ENCODE results near the gene FCHO1.

The FCHO1 gene

DNA sequence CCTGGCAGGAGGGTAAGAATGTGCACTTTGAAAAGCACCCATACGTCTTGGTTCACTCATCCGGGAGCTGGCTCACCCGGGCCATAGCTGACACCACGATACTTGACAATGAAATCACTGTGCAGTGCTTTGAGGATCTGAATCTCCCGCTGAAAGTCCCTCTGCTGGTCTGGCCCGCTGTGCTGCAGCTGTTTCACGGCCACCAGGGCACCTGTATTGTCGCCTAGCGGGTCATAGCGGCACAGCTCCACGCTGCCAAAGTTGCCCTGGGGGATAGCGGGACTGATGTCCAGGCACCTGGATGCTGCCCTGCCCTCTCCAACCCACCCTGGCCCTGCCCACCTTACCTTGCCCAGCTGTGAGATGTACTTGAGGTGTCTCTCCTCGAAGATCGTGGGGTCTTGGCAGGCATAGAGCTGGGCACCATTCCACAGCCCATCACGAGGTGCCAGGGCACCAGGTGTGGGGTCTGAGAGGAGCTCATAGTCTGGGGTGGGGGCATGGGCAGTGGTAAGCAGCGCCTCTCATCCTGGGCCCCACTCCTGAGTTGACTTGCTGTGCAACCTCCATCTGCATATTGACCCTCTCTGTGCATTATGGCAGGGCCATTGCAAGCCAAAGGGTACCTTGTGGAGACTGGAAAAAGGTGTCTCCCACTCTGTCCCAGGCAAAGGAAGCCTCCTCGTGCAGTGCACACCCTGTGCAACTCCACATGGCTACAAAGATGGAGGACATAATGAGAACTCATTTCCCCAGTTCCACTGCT is 81.3 kb downstream of the FCHO1 start:
- DNase-seq = no peak
- TF ChIP-seq, protein P1, sequence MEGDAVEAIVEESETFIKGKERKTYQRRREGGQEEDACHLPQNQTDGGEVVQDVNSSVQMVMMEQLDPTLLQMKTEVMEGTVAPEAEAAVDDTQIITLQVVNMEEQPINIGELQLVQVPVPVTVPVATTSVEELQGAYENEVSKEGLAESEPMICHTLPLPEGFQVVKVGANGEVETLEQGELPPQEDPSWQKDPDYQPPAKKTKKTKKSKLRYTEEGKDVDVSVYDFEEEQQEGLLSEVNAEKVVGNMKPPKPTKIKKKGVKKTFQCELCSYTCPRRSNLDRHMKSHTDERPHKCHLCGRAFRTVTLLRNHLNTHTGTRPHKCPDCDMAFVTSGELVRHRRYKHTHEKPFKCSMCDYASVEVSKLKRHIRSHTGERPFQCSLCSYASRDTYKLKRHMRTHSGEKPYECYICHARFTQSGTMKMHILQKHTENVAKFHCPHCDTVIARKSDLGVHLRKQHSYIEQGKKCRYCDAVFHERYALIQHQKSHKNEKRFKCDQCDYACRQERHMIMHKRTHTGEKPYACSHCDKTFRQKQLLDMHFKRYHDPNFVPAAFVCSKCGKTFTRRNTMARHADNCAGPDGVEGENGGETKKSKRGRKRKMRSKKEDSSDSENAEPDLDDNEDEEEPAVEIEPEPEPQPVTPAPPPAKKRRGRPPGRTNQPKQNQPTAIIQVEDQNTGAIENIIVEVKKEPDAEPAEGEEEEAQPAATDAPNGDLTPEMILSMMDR (IDR thresholded peaks at IDR 0.05) = no peak
- no peak overlapping the region for H3K4me3 ChIP-seq
- intact Hi-C loops (cut with DNase I; ENCODE audit: low total_unique reads) = no loop called here
- no peaks in the 10 kb centered on the region for H3K9me3 ChIP-seq
- H3K27me3 ChIP-seq = peaks cover 0 to 75% of the 10 kb centered on the region in 2 donors
- peaks cover 0 to 8% (median 0%) of the 10 kb centered on the region in 4 donors for H3K4me1 ChIP-seq
- no peaks in the 10 kb centered on the region for H3K36me3 ChIP-seq
- H3K27ac ChIP-seq = no peak overlapping the region

DNA sequence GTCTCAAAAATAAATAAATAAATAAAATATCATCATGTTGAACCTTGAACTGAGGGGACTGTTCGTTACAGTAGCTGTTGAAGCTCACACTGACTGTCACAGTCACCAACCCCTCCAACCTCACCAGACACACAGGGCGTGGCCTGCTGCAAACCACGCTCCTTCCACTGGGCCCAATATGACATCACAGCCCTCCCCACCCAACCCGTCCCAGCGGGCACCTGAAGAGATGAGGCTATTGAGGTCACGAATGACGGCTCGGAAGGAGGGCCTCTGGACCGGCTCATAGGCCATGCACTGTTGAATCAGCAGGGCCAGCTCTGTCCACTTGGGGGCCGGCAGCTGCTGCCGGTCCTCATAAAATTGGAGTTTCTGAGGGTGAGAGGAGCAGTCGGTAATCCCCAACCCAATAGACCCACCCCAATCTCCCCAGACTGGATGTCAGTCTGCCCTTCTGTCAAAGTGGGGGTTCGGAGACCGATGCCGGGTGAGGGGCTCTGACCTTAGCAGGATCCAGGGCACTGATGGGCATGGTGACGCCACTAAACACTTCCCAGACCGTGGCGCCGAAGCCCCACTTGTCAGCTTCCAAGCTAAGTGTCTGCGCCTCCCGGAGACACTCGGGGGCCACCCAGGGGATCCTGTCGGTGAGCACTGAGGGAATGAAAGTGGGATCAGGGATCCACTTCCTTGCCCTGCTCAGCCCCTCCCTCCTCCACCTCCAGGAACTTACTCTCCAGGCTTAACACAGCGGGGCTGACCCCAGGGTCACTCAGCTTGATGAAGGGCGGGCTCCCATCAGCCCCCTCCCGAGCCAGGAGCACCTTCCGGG is 83.3 kb downstream of the FCHO1 start:
- Histone ChIP-seq H3K27ac (no peak overlapping the region), H3K4me3 (no peak overlapping the region), H3K4me1 (peaks cover 0 to 8% (median 0%) of the 10 kb centered on the region in 4 donors), H3K27me3 (peaks cover 0 to 77% of the 10 kb centered on the region in 2 donors), H3K9me3 (no peaks in the 10 kb centered on the region), H3K36me3 (no peaks in the 10 kb centered on the region)
- DNase-seq = no peak
- intact Hi-C loops (cut with DNase I; ENCODE audit: low total_unique reads) = no loop called here
- TF ChIP-seq, protein P1 (IDR thresholded peaks at IDR 0.05) = no peak

DNA sequence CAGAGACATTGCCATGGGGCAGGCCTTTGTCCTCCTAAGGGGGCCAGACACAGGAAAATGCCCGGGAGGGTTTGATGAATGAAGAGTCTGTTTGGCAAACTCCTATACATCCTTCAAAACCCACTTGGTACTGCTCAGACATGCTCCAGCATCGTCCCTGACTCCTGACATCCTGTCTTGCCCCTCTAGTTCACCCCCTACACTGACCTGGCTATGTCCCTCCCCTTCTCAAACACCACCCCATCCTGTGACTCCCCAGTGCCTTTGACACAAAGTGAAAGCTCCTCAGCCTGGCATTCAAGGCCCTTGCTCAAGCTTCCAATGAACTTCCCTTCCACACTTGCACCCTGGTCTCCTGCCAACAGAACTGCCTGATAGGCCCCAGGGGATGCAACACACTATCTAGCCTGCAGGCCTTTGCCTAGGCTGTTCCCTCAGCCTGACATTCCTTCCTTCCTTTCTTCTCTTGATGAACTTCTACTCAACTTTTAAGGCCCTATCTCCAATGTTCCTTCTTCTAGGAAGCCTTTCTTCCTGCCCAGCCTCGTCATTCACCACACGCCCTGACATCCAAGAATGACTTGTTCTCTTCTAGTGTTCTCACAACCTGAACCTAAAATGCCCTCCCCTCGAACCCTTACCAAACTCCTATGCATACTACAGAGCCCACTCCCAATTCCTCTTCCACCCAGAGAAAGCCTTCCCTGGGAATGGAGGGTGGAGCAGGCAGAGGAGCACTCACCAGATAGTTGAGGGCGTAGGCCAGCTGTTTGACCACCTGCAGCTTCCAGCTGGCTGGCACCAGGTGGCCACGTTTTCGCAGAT is 84.1 kb downstream of the FCHO1 start:
- Histone ChIP-seq H3K4me3 (no peak overlapping the region), H3K36me3 (no peaks in the 10 kb centered on the region), H3K27ac (no peak overlapping the region), H3K9me3 (no peaks in the 10 kb centered on the region), H3K4me1 (peaks cover 0 to 4% (median 0%) of the 10 kb centered on the region in 4 donors), H3K27me3 (peaks cover 0 to 75% of the 10 kb centered on the region in 2 donors)
- intact Hi-C loops (cut with DNase I; ENCODE audit: low total_unique reads) = no loop called here
- TF ChIP-seq, protein P1 (IDR thresholded peaks at IDR 0.05) = no peak
- no peak for DNase-seq

DNA sequence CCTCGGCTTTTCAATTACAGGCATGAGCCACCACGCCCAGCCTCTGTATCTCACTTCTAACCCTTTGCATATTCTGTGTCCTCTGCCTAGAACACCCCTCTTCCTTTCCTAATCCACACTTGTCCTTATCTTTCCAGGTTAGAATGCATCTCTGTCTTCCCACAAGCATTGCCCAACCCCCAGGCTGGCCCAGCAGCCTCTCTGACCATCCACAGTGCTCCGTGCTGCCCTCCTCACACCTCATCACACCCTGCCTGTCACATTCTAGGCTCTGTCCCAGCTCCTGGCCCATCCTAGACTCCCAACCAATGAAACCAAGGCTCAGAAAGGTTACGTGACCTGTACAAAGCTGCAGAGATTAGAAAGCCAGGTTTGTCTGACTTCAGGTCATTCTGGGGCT is 85.3 kb downstream of the FCHO1 start:
- no peaks in the 10 kb centered on the region for H3K36me3 ChIP-seq
- no peak overlapping the region for H3K4me3 ChIP-seq
- TF ChIP-seq, protein P1 (IDR thresholded peaks at IDR 0.05) = no peak
- no peak for DNase-seq
- intact Hi-C loops (cut with DNase I; ENCODE audit: low total_unique reads) = no loop called here
- peaks cover 0 to 75% of the 10 kb centered on the region in 2 donors for H3K27me3 ChIP-seq
- peaks cover 0 to 6% (median 2%) of the 10 kb centered on the region in 4 donors for H3K4me1 ChIP-seq
- H3K27ac ChIP-seq = no peak overlapping the region
- H3K9me3 ChIP-seq = no peaks in the 10 kb centered on the region

DNA sequence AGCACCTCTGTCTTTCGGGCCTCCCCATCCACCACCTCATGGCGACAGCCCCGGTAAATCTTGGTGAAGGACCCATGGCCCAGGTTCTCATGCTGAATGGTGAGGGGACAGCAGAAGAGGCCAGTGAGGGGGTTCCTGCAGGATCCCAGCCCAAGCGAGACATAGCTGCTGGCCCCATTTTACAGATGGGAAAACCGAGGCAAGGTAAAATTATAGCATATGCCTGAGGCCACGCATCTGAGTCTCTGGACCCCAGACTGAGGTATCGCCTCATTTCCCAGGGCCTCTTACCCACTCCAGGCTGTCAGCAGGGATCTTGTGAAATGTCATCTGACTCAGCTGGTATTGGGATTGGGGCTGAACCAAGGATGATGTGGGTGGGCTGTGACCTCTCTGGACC is 86.7 kb downstream of the FCHO1 start:
- intact Hi-C loops (cut with DNase I; ENCODE audit: low total_unique reads) = no loop called here

More for the DNA sequence above, 86.7 kb downstream of the FCHO1 start:
- Histone ChIP-seq H3K36me3 (no peaks in the 10 kb centered on the region), H3K27ac (no peak overlapping the region), H3K4me3 (no peak overlapping the region), H3K9me3 (no peaks in the 10 kb centered on the region), H3K27me3 (peaks cover 0 to 75% of the 10 kb centered on the region in 2 donors), H3K4me1 (peaks cover 0 to 17% (median 10%) of the 10 kb centered on the region in 4 donors)
- no peak for DNase-seq
- TF ChIP-seq, protein P1 (IDR thresholded peaks at IDR 0.05) = no peak
